Chondrocyte (in vitro differentiated cells): ENCODE data around the gene GFI1. TPM values are rescaled to one million over a fixed set of nuclear protein-coding genes. Genes with fewer than 3 reads are reported as not detected.
"Not testable (repeated sequence)": the region's sequence is repeated elsewhere in the genome, so short reads cannot be mapped to it uniquely, and the experiment has no call there.

ENCODE experiments used
- DNase-seq: peaks from one replicate; pipeline ENCODE4 v3.0.0; 2021; ENCODE audit warnings: mixed read lengths, low spot score
- H3K27ac Mint-ChIP-seq: one replicate; pipeline ENCODE4 v1.8.0; 2021; ENCODE audit warnings: mild to moderate bottlenecking, moderate library complexity, mixed read lengths; ENCODE audit not compliant: unreplicated experiment
- H3K27me3 Mint-ChIP-seq: 2 replicates; pipeline ENCODE4 v1.8.0; 2021; ENCODE audit warnings: low read depth, mixed read lengths
- H3K36me3 Mint-ChIP-seq: 2 replicates; pipeline ENCODE4 v1.8.0; 2021; ENCODE audit warnings: low read depth, mixed read lengths
- H3K4me1 Mint-ChIP-seq: 2 replicates; pipeline ENCODE4 v1.8.0; 2021; ENCODE audit warnings: low read depth, mild to moderate bottlenecking, mixed read lengths
- H3K4me3 Mint-ChIP-seq: one replicate; pipeline ENCODE4 v1.8.0; 2021; ENCODE audit warnings: mild to moderate bottlenecking, moderate library complexity, mixed read lengths; ENCODE audit not compliant: unreplicated experiment
- H3K9me3 Mint-ChIP-seq: 2 replicates; pipeline ENCODE4 v1.8.0; 2021; ENCODE audit warnings: low read depth, mixed read lengths
- CTCF ChIP-seq: fragments of 200-600 bp; sonication (generic); IDR thresholded peaks from 2 replicates; pipeline ENCODE4 v1.5.0; 2021; ENCODE audit warnings: antibody characterized with exemption, mild to moderate bottlenecking, moderate library complexity
- total RNA-seq: library from RNA; stranded (reverse); gene quantifications from 3 replicates; pipeline ENCODE4 v1.2.1, GENCODE V29; 2021

Gene GFI1
- total RNA-seq, 1 donor from 2014 or later: not detected

DNA sequence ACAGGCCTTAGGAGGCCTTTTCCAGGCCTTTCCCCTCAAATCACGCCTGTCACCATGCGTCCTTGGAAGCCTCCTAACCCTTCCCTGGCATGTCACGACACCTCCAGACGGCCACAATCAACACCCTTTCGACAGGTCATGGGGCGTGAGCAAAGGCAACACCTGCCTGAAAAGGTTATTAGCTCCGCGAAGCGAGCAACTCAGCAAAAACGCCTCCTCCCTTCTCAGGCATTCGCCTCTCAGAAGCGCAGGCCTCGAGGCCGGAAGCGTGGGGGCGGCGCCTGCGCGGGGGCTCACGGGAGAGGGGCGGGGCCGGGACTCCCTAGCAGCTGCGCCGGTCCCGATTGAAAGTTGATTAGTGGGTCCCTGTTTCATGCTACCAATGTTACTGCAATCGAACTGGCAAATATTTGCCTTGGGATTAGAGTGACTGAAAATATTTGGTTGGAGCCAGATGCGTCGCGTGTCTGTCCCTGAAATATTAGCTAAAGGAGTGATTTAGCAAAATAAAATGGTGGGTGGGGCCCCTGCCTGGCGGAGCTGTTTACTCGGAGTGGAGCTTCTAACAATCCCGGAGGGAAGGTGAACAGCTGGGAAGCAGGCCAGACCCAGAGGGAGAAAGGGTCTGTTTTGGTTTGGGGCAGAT is 44.9 kb downstream of the GFI1 start:
- TF ChIP-seq CTCF: no peak
- no peak for DNase-seq
- Mint-ChIP-seq H3K9me3 (no peaks in the 10 kb centered on the region), H3K27me3 (peaks cover 4% of the 10 kb centered on the region), H3K4me3 (no peak overlapping the region), H3K4me1 (peaks cover 6% of the 10 kb centered on the region), H3K36me3 (no peaks in the 10 kb centered on the region), H3K27ac (no peak overlapping the region)

- H3K4me1 Mint-ChIP-seq: peaks cover 6% of the 10 kb centered on the region
- no peaks in the 10 kb centered on the region for H3K36me3 Mint-ChIP-seq
- no peaks in the 10 kb centered on the region for H3K27me3 Mint-ChIP-seq
- no peak for DNase-seq
- H3K9me3 Mint-ChIP-seq: no peaks in the 10 kb centered on the region
- TF ChIP-seq CTCF: no peak
- no peak overlapping the region for H3K27ac Mint-ChIP-seq
- H3K4me3 Mint-ChIP-seq: no peak overlapping the region
These were observed 45.4 kb downstream of the GFI1 start for GRCh38 chr1:92441316-92441696.

- Mint-ChIP-seq H3K36me3 (peaks cover 2% of the 10 kb centered on the region), H3K4me1 (peaks cover 3% of the 10 kb centered on the region), H3K27me3 (peaks cover 2% of the 10 kb centered on the region), H3K9me3 (peaks cover 7% of the 10 kb centered on the region), H3K27ac (no peak overlapping the region), H3K4me3 (no peak overlapping the region)
- TF ChIP-seq CTCF: no peak
- no peak for DNase-seq
These were observed 47.4 kb downstream of the GFI1 start for GRCh38 chr1:92439291-92439690.

GRCh38 chr1:92434572-92434971 is 52.2 kb downstream of the GFI1 start:
- not testable (repeated sequence) for H3K4me3 Mint-ChIP-seq, DNase-seq, H3K27ac Mint-ChIP-seq, H3K36me3 Mint-ChIP-seq, H3K9me3 Mint-ChIP-seq, H3K27me3 Mint-ChIP-seq, H3K4me1 Mint-ChIP-seq

- peaks cover 9% of the 10 kb centered on the region for H3K27me3 Mint-ChIP-seq
These were observed 56.7 kb downstream of the GFI1 start for GRCh38 chr1:92430030-92430429.

More at GRCh38 chr1:92430030-92430429, 56.7 kb downstream of the GFI1 start:
- Mint-ChIP-seq H3K27ac (no peak overlapping the region), H3K36me3 (peaks cover 3% of the 10 kb centered on the region), H3K4me3 (no peak overlapping the region), H3K9me3 (peaks cover 3% of the 10 kb centered on the region), H3K4me1 (no peaks in the 10 kb centered on the region)
- no peak for TF ChIP-seq CTCF
- DNase-seq: no peak
